Measurements from ENCODE around the gene NDUFAF3.

NDUFAF3 gene

DNA sequence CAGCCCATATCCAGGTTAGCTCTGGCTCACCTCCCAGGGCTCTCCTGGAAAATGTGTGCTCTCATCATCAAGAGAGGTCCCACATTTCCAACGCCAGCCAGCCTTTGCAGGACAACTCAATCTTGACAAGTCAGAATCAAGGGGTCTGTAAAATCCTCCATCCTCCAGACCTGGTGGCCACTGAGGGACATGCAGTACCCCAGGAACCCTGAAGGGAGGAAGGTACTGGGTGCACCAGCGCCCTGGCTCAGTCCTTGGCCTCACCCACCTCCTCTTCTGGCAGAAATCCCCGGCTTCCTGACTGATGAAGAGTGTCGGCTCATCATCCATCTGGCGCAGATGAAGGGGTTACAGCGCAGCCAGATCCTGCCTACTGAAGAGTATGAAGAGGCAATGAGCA, 20.8 kb upstream of the NDUFAF3 start:
- ChIA-PET CTCF (interaction anchor here (1.2 kb wide), 1 partner anchor 7 kb away, joined by 3 read pairs; no protein-coding TSS in a partner anchor), POLR2A (interaction anchor here (0.5 to 1.2 kb wide), 2 partner anchors 10 to 180 kb away, joined by 4 read pairs; no protein-coding TSS in a partner anchor)
- peaks cover 13% of the 10 kb centered on the region for H3K4me1 ChIP-seq (ENCODE audit: control insufficient read depth, insufficient read depth, low read length)
- TF ChIP-seq, protein P1, sequence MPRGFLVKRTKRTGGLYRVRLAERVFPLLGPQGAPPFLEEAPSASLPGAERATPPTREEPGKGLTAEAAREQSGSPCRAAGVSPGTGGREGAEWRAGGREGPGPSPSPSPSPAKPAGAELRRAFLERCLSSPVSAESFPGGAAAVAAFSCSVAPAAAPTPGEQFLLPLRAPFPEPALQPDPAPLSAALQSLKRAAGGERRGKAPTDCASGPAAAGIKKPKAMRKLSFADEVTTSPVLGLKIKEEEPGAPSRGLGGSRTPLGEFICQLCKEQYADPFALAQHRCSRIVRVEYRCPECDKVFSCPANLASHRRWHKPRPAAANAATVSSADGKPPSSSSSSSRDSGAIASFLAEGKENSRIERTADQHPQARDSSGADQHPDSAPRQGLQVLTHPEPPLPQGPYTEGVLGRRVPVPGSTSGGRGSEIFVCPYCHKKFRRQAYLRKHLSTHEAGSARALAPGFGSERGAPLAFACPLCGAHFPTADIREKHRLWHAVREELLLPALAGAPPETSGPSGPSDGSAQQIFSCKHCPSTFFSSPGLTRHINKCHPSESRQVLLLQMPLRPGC (tag by site-specific recombination; IDR thresholded peaks at IDR 0.05) = no peak
- TF ChIP-seq PRDM1 (tag by site-specific recombination; IDR thresholded peaks at IDR 0.05) (no peak), ZNF155 (tag by site-specific recombination; IDR thresholded peaks at IDR 0.05) (no peak), OVOL3 (tag by site-specific recombination; IDR thresholded peaks at IDR 0.05) (no peak), ZNF426 (tag by site-specific recombination; IDR thresholded peaks at IDR 0.05) (no peak)
- TF ChIP-seq, protein P2, sequence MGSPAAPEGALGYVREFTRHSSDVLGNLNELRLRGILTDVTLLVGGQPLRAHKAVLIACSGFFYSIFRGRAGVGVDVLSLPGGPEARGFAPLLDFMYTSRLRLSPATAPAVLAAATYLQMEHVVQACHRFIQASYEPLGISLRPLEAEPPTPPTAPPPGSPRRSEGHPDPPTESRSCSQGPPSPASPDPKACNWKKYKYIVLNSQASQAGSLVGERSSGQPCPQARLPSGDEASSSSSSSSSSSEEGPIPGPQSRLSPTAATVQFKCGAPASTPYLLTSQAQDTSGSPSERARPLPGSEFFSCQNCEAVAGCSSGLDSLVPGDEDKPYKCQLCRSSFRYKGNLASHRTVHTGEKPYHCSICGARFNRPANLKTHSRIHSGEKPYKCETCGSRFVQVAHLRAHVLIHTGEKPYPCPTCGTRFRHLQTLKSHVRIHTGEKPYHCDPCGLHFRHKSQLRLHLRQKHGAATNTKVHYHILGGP (tag by site-specific recombination; IDR thresholded peaks at IDR 0.05) = no peak
- no peaks in the 10 kb centered on the region for H3K9me3 ChIP-seq (ENCODE audit: control insufficient read depth, insufficient read depth, low read depth, low read length)
- no peak overlapping the region for H3K27ac ChIP-seq (ENCODE audit: extremely low read depth, low read depth, low read length)
- H3K36me3 ChIP-seq (ENCODE audit: control insufficient read depth in 2 of 2, insufficient read depth in 1 of 2, low read length in 2 of 2) = peaks cover 0 to 10% of the 10 kb centered on the region in 2 experiments; a peak in 1 of 3 replicates
- no peak overlapping the region for H3K4me3 ChIP-seq (ENCODE audit: low read depth, low read length)

DNA sequence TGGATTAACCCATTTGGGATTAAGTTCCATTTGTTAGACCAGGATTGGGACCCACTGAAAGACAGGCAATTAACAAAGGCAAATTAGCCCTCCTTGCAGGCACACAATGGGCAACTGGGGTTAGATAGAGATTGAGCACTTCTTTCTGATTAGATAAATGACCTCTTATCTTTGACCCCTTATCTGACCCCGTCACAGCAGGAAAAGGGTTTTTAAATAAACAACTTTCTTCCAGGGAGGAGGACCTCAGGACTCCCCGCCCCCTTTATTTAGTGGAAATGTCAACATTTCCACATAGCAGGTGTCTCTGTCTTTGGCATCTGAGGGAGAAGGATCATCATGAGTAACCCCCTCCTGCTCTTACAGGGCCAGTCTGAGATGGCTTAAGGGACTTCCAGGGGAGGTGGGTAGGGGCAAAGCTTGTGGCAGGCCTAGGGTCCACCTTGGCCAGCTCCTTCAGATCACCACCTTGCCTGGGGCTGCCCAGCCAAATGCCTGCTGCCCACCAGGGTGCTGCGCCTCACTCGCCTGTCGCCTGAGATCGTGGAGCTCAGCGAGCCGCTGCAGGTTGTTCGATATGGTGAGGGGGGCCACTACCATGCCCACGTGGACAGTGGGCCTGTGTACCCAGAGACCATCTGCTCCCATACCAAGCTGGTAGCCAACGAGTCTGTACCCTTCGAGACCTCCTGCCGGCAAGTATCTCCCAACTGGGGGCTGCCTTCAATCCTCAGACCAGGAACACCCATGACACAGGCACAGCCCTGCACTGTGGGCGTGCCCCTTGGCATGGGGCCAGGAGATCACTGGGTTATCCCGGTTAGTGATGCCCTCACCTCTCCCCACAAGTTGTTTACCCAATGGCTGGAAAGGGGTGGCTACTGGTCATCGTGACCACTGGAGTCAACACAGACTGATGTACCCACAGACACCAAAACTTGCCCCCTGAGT, 17.3 kb upstream of the NDUFAF3 start:
- no peak for TF ChIP-seq ZBTB48 (tag by site-specific recombination; IDR thresholded peaks at IDR 0.05)
- no peak for TF ChIP-seq ZNF202 (tag by site-specific recombination; IDR thresholded peaks at IDR 0.05; ENCODE audit: borderline replicate concordance)
- TF ChIP-seq, protein P3, sequence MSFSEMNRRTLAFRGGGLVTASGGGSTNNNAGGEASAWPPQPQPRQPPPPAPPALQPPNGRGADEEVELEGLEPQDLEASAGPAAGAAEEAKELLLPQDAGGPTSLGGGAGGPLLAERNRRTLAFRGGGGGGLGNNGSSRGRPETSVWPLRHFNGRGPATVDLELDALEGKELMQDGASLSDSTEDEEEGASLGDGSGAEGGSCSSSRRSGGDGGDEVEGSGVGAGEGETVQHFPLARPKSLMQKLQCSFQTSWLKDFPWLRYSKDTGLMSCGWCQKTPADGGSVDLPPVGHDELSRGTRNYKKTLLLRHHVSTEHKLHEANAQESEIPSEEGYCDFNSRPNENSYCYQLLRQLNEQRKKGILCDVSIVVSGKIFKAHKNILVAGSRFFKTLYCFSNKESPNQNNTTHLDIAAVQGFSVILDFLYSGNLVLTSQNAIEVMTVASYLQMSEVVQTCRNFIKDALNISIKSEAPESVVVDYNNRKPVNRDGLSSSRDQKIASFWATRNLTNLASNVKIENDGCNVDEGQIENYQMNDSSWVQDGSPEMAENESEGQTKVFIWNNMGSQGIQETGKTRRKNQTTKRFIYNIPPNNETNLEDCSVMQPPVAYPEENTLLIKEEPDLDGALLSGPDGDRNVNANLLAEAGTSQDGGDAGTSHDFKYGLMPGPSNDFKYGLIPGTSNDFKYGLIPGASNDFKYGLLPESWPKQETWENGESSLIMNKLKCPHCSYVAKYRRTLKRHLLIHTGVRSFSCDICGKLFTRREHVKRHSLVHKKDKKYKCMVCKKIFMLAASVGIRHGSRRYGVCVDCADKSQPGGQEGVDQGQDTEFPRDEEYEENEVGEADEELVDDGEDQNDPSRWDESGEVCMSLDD (tag by site-specific recombination; IDR thresholded peaks at IDR 0.05) = no peak
- TF ChIP-seq, protein P4, sequence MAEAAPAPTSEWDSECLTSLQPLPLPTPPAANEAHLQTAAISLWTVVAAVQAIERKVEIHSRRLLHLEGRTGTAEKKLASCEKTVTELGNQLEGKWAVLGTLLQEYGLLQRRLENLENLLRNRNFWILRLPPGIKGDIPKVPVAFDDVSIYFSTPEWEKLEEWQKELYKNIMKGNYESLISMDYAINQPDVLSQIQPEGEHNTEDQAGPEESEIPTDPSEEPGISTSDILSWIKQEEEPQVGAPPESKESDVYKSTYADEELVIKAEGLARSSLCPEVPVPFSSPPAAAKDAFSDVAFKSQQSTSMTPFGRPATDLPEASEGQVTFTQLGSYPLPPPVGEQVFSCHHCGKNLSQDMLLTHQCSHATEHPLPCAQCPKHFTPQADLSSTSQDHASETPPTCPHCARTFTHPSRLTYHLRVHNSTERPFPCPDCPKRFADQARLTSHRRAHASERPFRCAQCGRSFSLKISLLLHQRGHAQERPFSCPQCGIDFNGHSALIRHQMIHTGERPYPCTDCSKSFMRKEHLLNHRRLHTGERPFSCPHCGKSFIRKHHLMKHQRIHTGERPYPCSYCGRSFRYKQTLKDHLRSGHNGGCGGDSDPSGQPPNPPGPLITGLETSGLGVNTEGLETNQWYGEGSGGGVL (tag by site-specific recombination; IDR thresholded peaks at IDR 0.05) = no peak
- no peak for TF ChIP-seq GFI1B (tag by site-specific recombination; IDR thresholded peaks at IDR 0.05)
- TF ChIP-seq KLF9 (tag by site-specific recombination; IDR thresholded peaks at IDR 0.05; ENCODE audit: low read depth) = peak; percentile 58; the same call in 1 of the 2 replicates
- TF ChIP-seq ZFHX2 (tag by site-specific recombination; conservative IDR thresholded peaks at IDR 0.05) = peak; percentile 42; the same call in 1 of the 2 replicates
- TF ChIP-seq GLIS2 (tag by site-specific recombination; IDR thresholded peaks at IDR 0.05) = 0 out of 2 replicates have a peak, but pooled peaks have one; percentile 11
- peak; percentile 57; the same call in 1 of the 2 replicates for TF ChIP-seq KLF10 (tag by site-specific recombination; IDR thresholded peaks at IDR 0.05)
- TF ChIP-seq SP3 (tag by site-specific recombination; IDR thresholded peaks at IDR 0.05) = no peak
- TF ChIP-seq KLF1 (tag by site-specific recombination; IDR thresholded peaks at IDR 0.05) = peak; percentile 43
- no peak for TF ChIP-seq GLI2 (tag by site-specific recombination; IDR thresholded peaks at IDR 0.05; ENCODE audit: borderline replicate concordance, low read depth)
- no peak for TF ChIP-seq ZBTB20 (tag by site-specific recombination; IDR thresholded peaks at IDR 0.05)
- no peak for TF ChIP-seq ZSCAN16 (tag by site-specific recombination; IDR thresholded peaks at IDR 0.05)
- ChIA-PET CTCF (no interaction called here), POLR2A (interaction anchor here (1.1 to 4.4 kb wide), 3 partner anchors 8 to 17 kb away, joined by 4 to 61 read pairs (median 34); partner anchors contain the start of genes NDUFAF3 and P4HTM)
- Histone ChIP-seq H3K27ac (ENCODE audit: extremely low read depth, low read depth, low read length) (no peak overlapping the region), H3K36me3 (ENCODE audit: control insufficient read depth in 2 of 2, insufficient read depth in 1 of 2, low read length in 2 of 2) (peaks cover 0 to 6% of the 10 kb centered on the region in 2 experiments; a peak in 1 of 3 replicates), H3K9me3 (ENCODE audit: control insufficient read depth, insufficient read depth, low read depth, low read length) (no peaks in the 10 kb centered on the region), H3K4me1 (ENCODE audit: control insufficient read depth, insufficient read depth, low read length) (peaks cover 4% of the 10 kb centered on the region; the same call in 1 of the 2 replicates), H3K4me3 (ENCODE audit: low read depth, low read length) (no peak overlapping the region)
